BLaER1 (cell line): ENCODE results near the gene WIPF1.

Experiments used
- H3K27ac ChIP-seq: shearing (Covaris generic); formaldehyde crosslinking; 2 replicates; pipeline ENCODE4 v1.8.1; 2022
- H3K27me3 ChIP-seq: shearing (Covaris generic); formaldehyde crosslinking; 2 replicates; pipeline ENCODE4 v1.8.1; 2022
- H3K36me3 ChIP-seq: shearing (Covaris generic); formaldehyde crosslinking; 2 replicates; pipeline ENCODE4 v1.8.1; 2022
- H3K4me1 ChIP-seq: shearing (Covaris generic); formaldehyde crosslinking; 2 replicates; pipeline ENCODE4 v1.8.1; 2022
- H3K4me2 ChIP-seq: shearing (Covaris generic); formaldehyde crosslinking; 2 replicates; pipeline ENCODE4 v1.8.1; 2022
- H3K4me3 ChIP-seq: shearing (Covaris generic); formaldehyde crosslinking; 2 replicates; pipeline ENCODE4 v1.8.1; 2022
- H3K9ac ChIP-seq: shearing (Covaris generic); formaldehyde crosslinking; 2 replicates; pipeline ENCODE4 v1.8.1; 2022
- H3K9me3 ChIP-seq: shearing (Covaris generic); formaldehyde crosslinking; 2 replicates; pipeline ENCODE4 v1.8.1; 2022
- H4K20me1 ChIP-seq: shearing (Covaris generic); formaldehyde crosslinking; 2 replicates; pipeline ENCODE4 v1.8.1; 2022
- Cebpa-rat ChIP-seq: shearing (Covaris generic); IDR thresholded peaks from 2 replicates; pipeline ENCODE4 v1.8.1; 2022

The WIPF1 gene

DNA sequence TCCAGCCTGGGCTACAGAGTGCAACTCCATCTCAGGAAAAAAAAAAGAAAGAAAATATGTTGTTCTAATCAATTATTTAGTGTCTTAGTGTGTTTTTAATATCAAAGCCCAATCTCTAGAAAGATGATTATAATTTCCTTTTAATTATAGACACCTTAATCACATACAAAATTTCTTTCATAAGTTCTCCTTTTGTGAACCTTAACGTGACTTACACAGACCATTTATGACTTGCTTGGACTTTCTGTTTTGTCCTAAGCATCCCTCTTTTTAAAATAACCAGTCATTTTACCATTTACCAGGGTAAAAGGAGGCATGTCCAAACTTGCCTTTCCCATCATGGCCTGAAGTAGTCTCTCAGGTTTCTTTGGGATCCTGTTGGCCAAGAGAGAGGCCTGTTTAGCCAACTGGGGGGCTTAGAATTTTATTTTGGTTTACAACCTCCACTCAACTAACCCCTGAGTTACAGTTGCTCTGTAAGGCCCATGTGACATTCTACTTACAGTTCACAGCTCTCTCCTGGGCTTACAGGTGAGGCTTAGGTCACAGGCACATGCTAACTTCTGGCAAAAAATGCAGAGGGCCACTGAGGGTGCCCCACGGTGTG lies 86.9 kb downstream of the WIPF1 start:
- no peak overlapping the region for H3K9ac ChIP-seq
- no peaks in the 10 kb centered on the region for H4K20me1 ChIP-seq
- H3K27me3 ChIP-seq = no peaks in the 10 kb centered on the region
- no peak overlapping the region for H3K4me3 ChIP-seq
- no peak overlapping the region for H3K4me2 ChIP-seq
- TF ChIP-seq Cebpa-rat = no peak
- H3K4me1 ChIP-seq = no peaks in the 10 kb centered on the region
- H3K9me3 ChIP-seq = peaks cover 67% of the 10 kb centered on the region
- no peak overlapping the region for H3K27ac ChIP-seq
- no peaks in the 10 kb centered on the region for H3K36me3 ChIP-seq
